Skin of body (tissue), 2 donors: Measurements from ENCODE around the gene SLC40A1. TPM values are rescaled to one million over a fixed set of nuclear protein-coding genes. Genes with fewer than 3 reads are reported as not detected.

Source experiments
- DNase-seq: peaks from one replicate; lab custom pipeline; 2025; lab: John Stamatoyannopoulos, UW
- total RNA-seq: library from RNA; depleted of rRNA; stranded (reverse); fragments of >200 nt; gene quantifications from one replicate; pipeline ENCODE4 v1.2.3, GENCODE V29; 2014

The SLC40A1 gene
- total RNA-seq, 1 donor from 2014 or later = 265 TPM

- no peak for DNase-seq
Observed at GRCh38 chr2:189599245-189599644, 18.7 kb upstream of the SLC40A1 start.

DNA sequence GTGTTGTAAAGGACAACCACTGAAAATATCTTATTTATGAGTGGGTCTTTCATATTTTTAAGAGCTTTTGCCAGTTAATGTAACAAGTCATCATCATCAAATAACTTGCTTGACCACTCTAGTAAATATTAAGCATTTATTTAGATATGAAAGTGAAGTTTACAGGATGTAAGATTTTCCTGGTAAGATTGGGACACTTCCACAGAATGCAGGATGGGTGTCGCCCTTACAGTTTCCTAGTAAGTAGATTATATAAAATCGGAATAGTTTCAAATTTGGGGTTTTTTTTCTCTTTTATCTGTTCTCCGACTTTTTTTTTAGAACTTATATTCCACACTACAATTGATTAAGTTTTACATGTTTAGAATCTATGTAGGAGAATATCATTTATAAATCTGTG lies 14.8 kb upstream of the SLC40A1 start:
- no peak for DNase-seq

GRCh38 chr2:189594305-189594704 lies 13.7 kb upstream of the SLC40A1 start:
- no peak for DNase-seq

- DNase-seq = no peak
Observed at GRCh38 chr2:189593115-189593514, 12.5 kb upstream of the SLC40A1 start.

GRCh38 chr2:189592353-189592984 lies 11.9 kb upstream of the SLC40A1 start:
- DNase-seq = no peak

DNA sequence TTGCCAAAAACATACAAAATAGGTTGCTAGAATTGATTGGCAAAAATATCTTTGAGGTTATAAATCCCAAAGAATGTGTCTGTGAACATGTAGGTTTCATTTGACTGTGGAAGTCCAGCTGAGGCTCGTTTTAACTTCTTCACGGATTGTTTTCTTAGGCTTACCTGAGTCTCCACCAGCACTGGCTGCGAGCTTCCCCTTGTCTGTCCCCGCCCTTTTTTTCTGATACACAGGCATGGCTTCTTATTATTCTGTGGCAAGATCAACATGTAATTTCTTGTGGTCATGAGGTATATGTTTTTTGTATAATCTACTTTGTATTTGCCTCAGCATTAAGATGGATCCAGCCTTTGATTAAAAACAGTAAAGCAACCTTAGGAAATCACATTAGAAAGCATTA lies 7.2 kb upstream of the SLC40A1 start:
- DNase-seq = no peak

DNA sequence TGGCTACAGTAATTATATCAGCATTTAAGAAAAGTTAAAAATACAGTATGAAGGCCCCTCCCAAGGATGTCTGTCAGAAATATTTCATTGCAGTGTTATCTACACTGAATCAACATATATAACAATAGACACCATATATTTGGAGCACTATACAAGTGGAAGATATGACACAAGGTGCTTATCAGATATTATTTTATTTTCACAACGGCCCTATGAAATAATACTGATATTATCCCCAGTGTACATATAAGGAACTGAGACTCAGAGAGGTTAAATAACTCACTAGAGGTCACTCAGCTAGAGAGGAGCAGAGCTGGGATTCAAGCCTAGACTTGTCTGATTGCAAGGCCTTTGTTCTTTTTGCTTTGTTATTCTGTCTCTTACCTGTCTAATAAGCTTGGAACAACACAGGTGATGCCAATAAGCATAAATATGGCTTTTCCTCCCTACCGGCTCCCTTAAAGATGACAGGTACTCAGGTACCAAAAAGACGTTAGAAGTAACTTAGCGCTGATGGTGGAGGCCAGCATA lies 4.7 kb upstream of the SLC40A1 start:
- DNase-seq = no peak

DNA sequence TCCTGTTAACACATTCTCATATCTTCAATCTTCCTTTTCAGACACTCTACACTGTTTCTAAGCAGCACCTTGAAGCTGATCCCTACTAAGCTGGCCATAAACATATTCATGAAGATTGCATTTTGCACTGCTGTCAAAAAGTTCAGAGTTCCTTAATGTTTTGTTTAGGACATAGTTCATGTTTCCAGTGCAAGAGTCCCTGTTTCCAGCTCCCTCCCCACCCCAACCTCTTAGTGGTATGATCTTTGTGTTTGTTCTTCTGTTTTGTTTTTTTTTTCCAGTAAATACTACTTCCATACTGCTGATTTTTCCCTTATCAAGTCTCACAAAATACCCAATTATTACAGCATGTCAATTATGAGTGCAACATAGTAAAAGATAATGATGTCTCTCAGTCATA lies 4.1 kb upstream of the SLC40A1 start:
- no peak for DNase-seq

DNA sequence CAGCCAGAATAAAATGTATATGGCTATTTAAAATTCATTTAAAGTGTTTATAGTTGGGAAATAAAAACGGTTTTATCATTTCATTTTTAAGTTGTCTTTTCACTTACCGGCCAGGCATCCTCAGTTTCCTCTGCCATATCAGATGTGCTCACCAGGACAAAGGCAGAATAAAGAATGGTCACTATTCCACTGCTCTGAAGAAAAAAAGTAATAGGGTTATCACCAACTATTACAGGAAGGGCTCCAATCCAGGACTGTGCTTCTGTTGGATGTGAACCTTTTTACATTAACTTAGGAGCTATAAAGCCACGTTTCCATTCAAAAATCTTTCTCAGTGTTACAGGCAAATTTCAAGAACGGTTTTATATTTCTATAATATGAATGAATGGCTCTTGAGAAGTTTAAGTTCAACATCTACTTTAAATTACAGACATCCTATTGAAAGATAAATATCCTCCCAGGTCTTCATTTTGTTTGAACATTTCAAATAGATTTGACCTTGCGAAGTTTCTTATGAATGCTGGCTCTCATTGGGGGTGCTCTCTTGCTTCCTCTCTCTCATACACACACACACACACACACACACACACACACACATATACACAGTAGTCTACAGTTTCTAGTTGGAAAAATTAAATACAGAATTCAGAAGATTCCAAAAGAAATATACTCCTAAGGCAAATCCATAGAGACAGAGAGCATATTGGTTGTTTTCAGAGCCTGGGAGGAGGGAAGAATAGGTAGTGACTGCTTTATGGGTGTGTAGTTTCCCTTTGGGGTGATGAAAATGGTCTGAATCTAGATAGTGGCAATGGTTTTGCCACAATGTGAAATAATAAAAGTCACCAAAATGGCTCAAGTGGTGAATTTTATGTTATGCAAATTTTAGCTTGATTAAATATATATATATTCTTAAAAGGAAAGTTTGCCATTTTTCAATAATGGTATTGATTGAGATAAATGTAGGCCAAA lies 2.9 kb upstream of the SLC40A1 start:
- DNase-seq = no peak

- no peak for DNase-seq
Observed at GRCh38 chr2:189582809-189583192, 2.2 kb upstream of the SLC40A1 start.

DNA sequence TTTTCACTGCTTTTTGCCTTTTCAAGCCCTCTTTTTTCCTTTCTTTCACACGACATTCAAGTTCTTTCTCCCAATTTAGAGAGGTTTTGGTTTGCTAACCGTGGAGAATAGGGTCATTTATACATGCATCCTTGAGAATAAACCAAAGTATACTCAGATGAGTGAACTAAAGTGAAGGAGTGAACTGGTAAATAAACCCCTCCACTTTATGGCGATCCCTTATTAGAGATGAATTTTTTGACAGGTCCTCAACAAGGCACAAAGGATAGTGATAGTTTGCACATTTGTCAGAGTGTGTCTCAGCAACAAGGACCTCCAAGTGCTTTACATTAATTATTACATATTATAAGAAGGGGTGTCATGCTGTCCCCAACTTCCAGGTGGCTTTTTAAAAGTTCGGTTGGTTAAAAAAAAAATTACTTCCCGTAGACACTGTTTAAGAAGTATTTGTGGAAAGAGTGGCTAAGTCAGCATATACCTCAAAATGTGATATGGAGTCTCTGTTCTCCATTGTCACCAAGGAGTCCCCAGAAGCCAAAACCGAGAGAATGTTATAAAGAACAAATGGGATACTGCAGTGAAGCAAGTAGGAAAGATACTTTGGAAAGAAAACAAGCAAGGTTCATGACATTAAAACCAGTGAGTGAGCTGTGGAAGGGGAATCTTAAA lies 1.7 kb upstream of the SLC40A1 start:
- DNase-seq = no peak

DNA sequence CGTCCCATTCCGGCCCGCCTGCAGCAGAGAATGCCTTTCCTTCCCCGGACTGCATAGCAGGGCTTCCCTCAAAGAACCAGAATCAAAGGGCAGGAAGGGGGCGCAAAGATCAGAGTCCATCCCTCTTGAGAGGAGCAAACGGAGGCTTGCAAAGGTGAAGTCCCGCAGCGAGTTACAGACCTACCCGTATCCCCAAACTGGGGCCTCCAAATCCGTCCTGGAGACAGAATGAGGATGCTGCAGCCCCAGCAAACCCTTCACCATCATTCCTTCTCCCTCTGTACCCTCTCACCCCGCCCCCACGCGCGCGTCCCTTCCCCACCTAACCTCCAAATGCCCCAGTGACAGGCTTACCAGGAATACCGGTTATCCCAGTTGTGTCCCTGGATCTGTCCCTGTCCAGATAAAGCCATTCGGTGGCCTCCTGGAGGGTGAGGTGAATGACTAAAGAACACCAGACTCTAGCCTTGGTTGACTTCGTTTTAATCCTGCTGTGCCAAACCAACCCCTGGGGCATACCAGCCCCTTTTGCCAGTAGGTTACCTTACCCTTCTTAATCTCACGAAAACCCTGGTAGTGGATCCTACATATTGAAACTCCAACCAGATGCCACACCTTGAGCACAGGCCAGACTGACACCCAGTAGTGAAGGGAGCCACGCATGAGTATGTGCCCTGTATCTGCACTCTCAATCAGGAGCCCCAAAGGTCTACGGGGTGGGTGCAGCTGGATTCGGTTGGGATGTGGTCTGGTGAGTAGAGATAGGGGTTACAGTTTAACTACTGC lies 961 bp upstream of the SLC40A1 start:
- DNase-seq = no peak

GRCh38 chr2:189580241-189580651 lies 340 bp downstream of the SLC40A1 start:
- peak; percentile 40 for DNase-seq

DNA sequence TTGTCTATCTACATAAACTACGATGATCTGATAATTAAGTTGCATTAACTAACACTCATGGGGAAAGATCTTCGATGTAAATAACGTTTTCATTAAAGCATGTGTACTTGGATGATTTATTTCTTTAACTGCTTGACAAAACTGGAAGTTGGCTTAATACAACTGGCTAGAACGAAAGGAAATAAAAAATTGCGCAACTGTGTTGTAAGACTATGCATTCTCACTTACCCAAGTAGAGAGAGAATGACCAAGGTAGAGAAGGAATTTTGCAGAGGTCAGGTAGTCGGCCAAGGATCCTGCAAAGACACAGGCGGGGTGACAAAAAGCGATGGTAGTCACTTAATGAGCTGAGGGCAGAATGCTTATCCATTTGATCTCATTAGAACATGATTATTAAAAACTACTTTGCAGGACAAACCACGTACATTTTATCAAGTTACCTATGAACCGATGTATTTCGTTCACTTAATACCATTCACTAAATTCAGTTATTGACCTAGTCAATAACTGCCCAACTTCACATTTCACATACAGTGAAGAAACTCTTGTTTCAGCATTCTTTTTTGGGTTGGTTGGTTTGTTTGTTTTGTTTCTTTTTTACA lies 900 bp downstream of the SLC40A1 start:
- DNase-seq = no peak

GRCh38 chr2:189578272-189578950 lies 2.2 kb downstream of the SLC40A1 start:
- no peak for DNase-seq

DNA sequence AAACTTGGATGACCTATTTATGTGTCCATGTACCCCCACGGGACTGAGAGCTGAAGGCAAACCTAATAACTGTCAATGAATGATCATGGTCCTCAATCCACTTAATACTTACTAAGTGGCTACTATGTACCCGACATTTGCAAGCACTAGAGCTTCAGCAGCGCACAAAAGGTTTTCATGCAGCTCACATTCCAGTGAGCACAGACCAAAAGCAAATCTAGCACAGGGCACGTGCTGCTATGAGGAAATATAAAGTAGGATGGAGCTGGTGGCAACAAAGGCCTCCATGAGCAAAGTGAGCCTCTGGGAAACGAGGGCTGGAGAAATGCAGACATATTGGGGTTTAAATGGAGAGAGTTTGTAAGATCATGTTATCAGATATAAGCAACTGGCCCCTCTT lies 3.5 kb downstream of the SLC40A1 start:
- DNase-seq = no peak

DNA sequence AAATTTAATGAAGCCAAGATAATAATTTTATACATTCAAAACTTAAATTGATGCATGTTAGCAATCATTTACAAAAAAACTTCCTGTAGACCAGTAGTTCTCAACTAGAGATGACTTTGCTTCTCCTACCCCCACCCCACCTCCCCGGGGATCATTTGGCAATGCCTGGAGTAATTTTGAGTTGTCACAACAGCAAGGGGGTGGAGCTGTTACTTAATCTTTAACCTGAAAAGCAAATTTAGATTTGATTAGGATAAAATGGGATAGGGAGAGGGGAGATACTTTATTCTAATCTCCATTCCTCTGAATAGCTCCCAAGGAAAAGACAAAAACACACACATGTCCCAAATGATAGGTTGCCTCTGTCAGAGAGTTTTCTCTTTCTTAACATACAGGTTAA lies 4.2 kb downstream of the SLC40A1 start:
- DNase-seq = no peak

- no peak for DNase-seq
Observed at GRCh38 chr2:189574793-189575475, 5.7 kb downstream of the SLC40A1 start.

- DNase-seq = no peak
Observed at GRCh38 chr2:189570570-189571031, 10.0 kb downstream of the SLC40A1 start.
